SU-DHL-6 (cell line): ENCODE data around the gene SP8.
A peak's percentile ranks its signal among the peaks of the same experiment; 100 is the strongest.

Source experiments
- H2AFZ ChIP-seq: fragments of 200-600 bp; sonication (generic); 2 replicates; pipeline ENCODE4 v1.6.1; 2014; ENCODE audit warnings: low read depth, mild to moderate bottlenecking, moderate library complexity, mixed read lengths, antibody characterized with exemption, low read length; ENCODE audit not compliant: severe bottlenecking
- H3F3A ChIP-seq: fragments of 200-600 bp; shearing (Covaris generic); 2 replicates; pipeline ENCODE4 v1.6.0; 2016; ENCODE audit warnings: antibody characterized with exemption, mild to moderate bottlenecking; ENCODE audit not compliant: insufficient read depth
- H3K27ac ChIP-seq: fragments of 200-600 bp; sonication (generic); 2 replicates; pipeline ENCODE4 v1.5.1; 2016; ENCODE audit warnings: low read depth, mild to moderate bottlenecking, low read length, moderate library complexity, mixed read lengths
- H3K27me3 ChIP-seq: fragments of 200-600 bp; sonication (generic), shearing (Covaris generic); 2 replicates; pipeline ENCODE4 v1.6.0; 2014; ENCODE audit warnings: mild to moderate bottlenecking, low read length
- H3K36me3 ChIP-seq: fragments of 200-600 bp; sonication (generic); 2 replicates; pipeline ENCODE4 v1.6.1; 2014; ENCODE audit warnings: mild to moderate bottlenecking, low read length, mixed read lengths
- H3K4me2 ChIP-seq: fragments of 300-600, 200-600 bp; shearing (Covaris generic), sonication (generic); 2 replicates; pipeline ENCODE4 v1.6.0; 2014; ENCODE audit warnings: low read length, low read depth, mild to moderate bottlenecking; ENCODE audit not compliant: poor library complexity, severe bottlenecking
- H3K4me3 ChIP-seq: fragments of 200-600 bp; sonication (generic); 2 replicates; pipeline ENCODE4 v1.5.1; 2014; ENCODE audit warnings: antibody characterized with exemption, low read length, mild to moderate bottlenecking, mixed read lengths; ENCODE audit not compliant: insufficient read depth, poor library complexity, severe bottlenecking
- H3K79me2 ChIP-seq: fragments of 200-600 bp; sonication (generic); 2 replicates; pipeline ENCODE4 v1.6.1; 2014; ENCODE audit warnings: mild to moderate bottlenecking, low read length, moderate library complexity; ENCODE audit not compliant: insufficient read depth
- H3K9ac ChIP-seq: fragments of 200-600 bp; sonication (generic); 2 replicates; pipeline ENCODE4 v1.7.0; 2014; ENCODE audit warnings: mild to moderate bottlenecking, low read length
- H3K9me2 ChIP-seq: fragments of 200-600 bp; sonication (generic); replicated peaks from 2 replicates; pipeline ENCODE4 v1.6.1; 2014; ENCODE audit warnings: low read length; ENCODE audit not compliant: insufficient read depth
- H3K9me3 ChIP-seq: fragments of 200-600 bp; sonication (generic); 2 replicates; pipeline ENCODE4 v1.6.1; 2014; ENCODE audit warnings: low read length, mixed read lengths; ENCODE audit not compliant: insufficient read depth
- H4K20me1 ChIP-seq: fragments of 200-600 bp; sonication (generic); 2 replicates; pipeline ENCODE4 v1.6.1; 2014; ENCODE audit warnings: low read depth, mild to moderate bottlenecking, antibody characterized with exemption, low read length, moderate library complexity, mixed read lengths
- EZH2phosphoT487 ChIP-seq: fragments of 200-600 bp; sonication (generic), shearing (Covaris generic); conservative IDR thresholded peaks from 2 replicates; pipeline ENCODE4 v1.6.1; 2018; ENCODE audit warnings: mild to moderate bottlenecking, antibody characterized with exemption, low read length, moderate library complexity, mixed read lengths
- TF ChIP-seq, protein P1 (sequence below): fragments of 200-600 bp; sonication (generic); IDR thresholded peaks from one replicate; pipeline ENCODE4 v1.5.1; 2017; ENCODE audit warnings: antibody characterized with exemption, mild to moderate bottlenecking, low read length, moderate library complexity; ENCODE audit not compliant: insufficient read depth, poor library complexity, severe bottlenecking

SP8 gene

GRCh38 chr7:20796500-20796899 lies 9.8 kb upstream of the SP8 start:
- H3K27me3 ChIP-seq = no peaks in the 10 kb centered on the region
- H3K4me3 ChIP-seq = no peak overlapping the region
- H3K9me2 ChIP-seq = no peaks in the 10 kb centered on the region
- H3K9me3 ChIP-seq = no peaks in the 10 kb centered on the region
- H3K79me2 ChIP-seq = no peaks in the 10 kb centered on the region
- H4K20me1 ChIP-seq = no peaks in the 10 kb centered on the region
- no peaks in the 10 kb centered on the region for H3F3A ChIP-seq
- H3K27ac ChIP-seq = no peak overlapping the region
- H3K36me3 ChIP-seq = no peaks in the 10 kb centered on the region
- H3K9ac ChIP-seq = no peak overlapping the region
- H2AFZ ChIP-seq = no peak overlapping the region
- H3K4me2 ChIP-seq = peak overlapping the region; percentile 52
- TF ChIP-seq, protein P1, sequence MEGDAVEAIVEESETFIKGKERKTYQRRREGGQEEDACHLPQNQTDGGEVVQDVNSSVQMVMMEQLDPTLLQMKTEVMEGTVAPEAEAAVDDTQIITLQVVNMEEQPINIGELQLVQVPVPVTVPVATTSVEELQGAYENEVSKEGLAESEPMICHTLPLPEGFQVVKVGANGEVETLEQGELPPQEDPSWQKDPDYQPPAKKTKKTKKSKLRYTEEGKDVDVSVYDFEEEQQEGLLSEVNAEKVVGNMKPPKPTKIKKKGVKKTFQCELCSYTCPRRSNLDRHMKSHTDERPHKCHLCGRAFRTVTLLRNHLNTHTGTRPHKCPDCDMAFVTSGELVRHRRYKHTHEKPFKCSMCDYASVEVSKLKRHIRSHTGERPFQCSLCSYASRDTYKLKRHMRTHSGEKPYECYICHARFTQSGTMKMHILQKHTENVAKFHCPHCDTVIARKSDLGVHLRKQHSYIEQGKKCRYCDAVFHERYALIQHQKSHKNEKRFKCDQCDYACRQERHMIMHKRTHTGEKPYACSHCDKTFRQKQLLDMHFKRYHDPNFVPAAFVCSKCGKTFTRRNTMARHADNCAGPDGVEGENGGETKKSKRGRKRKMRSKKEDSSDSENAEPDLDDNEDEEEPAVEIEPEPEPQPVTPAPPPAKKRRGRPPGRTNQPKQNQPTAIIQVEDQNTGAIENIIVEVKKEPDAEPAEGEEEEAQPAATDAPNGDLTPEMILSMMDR = no peak
- TF ChIP-seq EZH2phosphoT487 = no peak

DNA sequence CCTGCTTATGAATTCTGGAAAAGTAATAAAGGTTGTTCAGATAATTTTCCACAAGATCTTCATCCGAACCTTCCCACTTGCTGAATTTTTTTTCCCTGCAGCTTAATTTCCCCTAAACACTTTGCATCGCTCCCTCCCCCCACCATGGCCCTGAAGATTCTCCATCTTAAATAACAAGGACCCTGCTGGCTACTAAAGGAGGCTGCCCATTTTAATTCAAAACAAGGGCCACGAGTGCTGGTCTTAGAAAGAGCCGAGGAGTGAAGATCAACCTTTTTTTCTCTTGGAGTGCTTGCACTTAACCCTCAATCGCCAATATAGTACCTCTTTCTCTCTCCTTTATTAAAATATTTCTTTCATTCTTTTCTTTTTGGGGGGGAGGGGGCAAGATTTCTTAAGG lies 9.2 kb upstream of the SP8 start:
- no peak overlapping the region for H3K9ac ChIP-seq
- H3K9me2 ChIP-seq = no peaks in the 10 kb centered on the region
- no peak overlapping the region for H3K27ac ChIP-seq
- TF ChIP-seq EZH2phosphoT487 = no peak
- TF ChIP-seq, protein P1 = no peak
- no peaks in the 10 kb centered on the region for H3K9me3 ChIP-seq
- H3F3A ChIP-seq = no peaks in the 10 kb centered on the region
- H4K20me1 ChIP-seq = no peaks in the 10 kb centered on the region
- no peaks in the 10 kb centered on the region for H3K79me2 ChIP-seq
- H3K36me3 ChIP-seq = no peaks in the 10 kb centered on the region
- H2AFZ ChIP-seq = no peak overlapping the region
- H3K4me2 ChIP-seq = no peak overlapping the region
- no peak overlapping the region for H3K4me3 ChIP-seq
- H3K27me3 ChIP-seq = no peaks in the 10 kb centered on the region

DNA sequence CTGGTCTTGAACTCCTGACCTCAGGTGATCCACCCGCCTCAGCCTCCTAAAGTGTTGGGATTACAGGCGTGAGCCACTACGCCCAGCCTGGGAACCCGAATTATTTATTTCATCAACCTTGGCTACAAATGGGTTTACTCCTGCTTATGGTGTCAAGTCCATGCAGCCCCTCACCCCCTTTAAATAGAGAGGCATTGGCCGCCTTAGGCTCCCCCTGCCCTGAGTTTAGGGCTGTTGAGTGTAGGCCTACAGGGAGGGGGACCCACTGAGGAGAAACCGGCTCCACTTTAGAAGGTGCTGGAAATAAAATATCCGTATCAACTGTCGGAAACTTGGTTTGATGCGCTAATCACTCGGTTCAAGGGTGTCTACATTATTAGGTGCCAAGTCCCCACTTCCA lies 8.7 kb upstream of the SP8 start:
- Histone ChIP-seq H3K4me2 (no peak overlapping the region), H3K9me3 (no peaks in the 10 kb centered on the region), H2AFZ (no peak overlapping the region), H4K20me1 (no peaks in the 10 kb centered on the region), H3K27ac (no peak overlapping the region), H3K36me3 (no peaks in the 10 kb centered on the region), H3K27me3 (no peaks in the 10 kb centered on the region), H3F3A (no peaks in the 10 kb centered on the region), H3K9ac (no peak overlapping the region), H3K4me3 (no peak overlapping the region), H3K9me2 (no peaks in the 10 kb centered on the region), H3K79me2 (no peaks in the 10 kb centered on the region)
- TF ChIP-seq, protein P1 = no peak
- TF ChIP-seq EZH2phosphoT487 = no peak
